Measurements from ENCODE around the gene ANKH. TPM values are rescaled to one million over a fixed set of nuclear protein-coding genes. Genes with fewer than 3 reads are reported as not detected.

Gene ANKH
- total and polyA plus RNA-seq, 2 of the 13 experiments (the other 11 are each of a cell fraction or from before 2014, with no cell fraction given): 25.0 to 36.0 TPM

DNA sequence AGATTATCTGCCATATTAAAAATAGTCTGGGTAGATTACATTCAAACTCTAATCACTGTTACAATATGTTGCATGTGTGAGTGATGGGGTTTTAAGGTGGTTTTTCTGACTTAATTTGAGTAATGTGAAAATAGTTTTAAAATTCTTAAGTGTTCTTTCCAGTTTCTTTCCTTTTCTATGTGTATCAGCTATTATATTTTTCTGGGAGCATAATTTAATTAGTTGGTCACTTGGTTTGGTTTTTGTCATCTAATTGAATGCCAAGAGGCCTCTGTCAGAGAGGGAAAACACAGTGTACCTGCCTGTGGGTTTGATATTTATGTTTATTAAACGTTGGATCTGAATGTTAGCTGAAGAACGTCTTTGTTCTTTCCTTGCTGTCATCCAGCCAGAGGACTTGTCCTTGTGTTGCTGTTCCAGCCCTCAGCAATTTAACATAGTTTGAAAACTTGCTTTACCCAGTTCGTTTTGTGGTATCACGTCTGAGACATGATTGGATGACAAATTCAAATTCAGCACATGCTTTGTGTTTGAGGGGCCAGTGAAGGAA lies 187.6 kb downstream of the ANKH start:
- ATAC-seq: no peak
- DNase-seq (ENCODE audit: low spot score): no peak
- no peaks in the 10 kb centered on the region for H3K4me1 ChIP-seq (ENCODE audit: insufficient read depth, low read length)
- TF ChIP-seq U2AF1 (optimal IDR thresholded peaks at IDR 0.05; ENCODE audit: low read depth, low read length) (no peak), ZFP36L1 (CRISPR knock-in tag; IDR thresholded peaks at IDR 0.05) (no peak), ZC3H4 (CRISPR knock-in tag; IDR thresholded peaks at IDR 0.05; ENCODE audit: borderline replicate concordance) (no peak), ZNF589 (CRISPR knock-in tag; conservative IDR thresholded peaks at IDR 0.05) (no peak), PCBP1 (IDR thresholded peaks at IDR 0.05; ENCODE audit: borderline replicate concordance, low read depth, low read length) (no peak), ZNF800 (CRISPR knock-in tag; IDR thresholded peaks at IDR 0.05) (no peak), SALL2 (CRISPR knock-in tag; IDR thresholded peaks at IDR 0.05) (no peak), ARHGAP35 (CRISPR knock-in tag; IDR thresholded peaks at IDR 0.05; ENCODE audit: borderline replicate concordance) (no peak), TGIF2 (CRISPR knock-in tag; IDR thresholded peaks at IDR 0.05) (no peak), NAIF1 (CRISPR knock-in tag; IDR thresholded peaks at IDR 0.05; ENCODE audit: borderline replicate concordance) (no peak), POLR2AphosphoS5 (IDR thresholded peaks at IDR 0.05; ENCODE audit: low read depth, low read length) (no peak), ZNF281 (CRISPR knock-in tag; IDR thresholded peaks at IDR 0.05; ENCODE audit: borderline replicate concordance) (no peak), MED1 (CRISPR knock-in tag; IDR thresholded peaks at IDR 0.05) (no peak), IKZF1 (IDR thresholded peaks at IDR 0.05) (no peak), ZNF343 (CRISPR knock-in tag; IDR thresholded peaks at IDR 0.05) (no peak), ZNF124 (CRISPR knock-in tag; IDR thresholded peaks at IDR 0.05) (no peak), KDM4B (CRISPR knock-in tag; IDR thresholded peaks at IDR 0.05) (no peak), ZUFSP (CRISPR knock-in tag; IDR thresholded peaks at IDR 0.05; ENCODE audit: borderline replicate concordance) (no peak)
- TF ChIP-seq, protein P1, sequence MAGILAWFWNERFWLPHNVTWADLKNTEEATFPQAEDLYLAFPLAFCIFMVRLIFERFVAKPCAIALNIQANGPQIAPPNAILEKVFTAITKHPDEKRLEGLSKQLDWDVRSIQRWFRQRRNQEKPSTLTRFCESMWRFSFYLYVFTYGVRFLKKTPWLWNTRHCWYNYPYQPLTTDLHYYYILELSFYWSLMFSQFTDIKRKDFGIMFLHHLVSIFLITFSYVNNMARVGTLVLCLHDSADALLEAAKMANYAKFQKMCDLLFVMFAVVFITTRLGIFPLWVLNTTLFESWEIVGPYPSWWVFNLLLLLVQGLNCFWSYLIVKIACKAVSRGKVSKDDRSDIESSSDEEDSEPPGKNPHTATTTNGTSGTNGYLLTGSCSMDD (CRISPR knock-in tag; IDR thresholded peaks at IDR 0.05): no peak
- in situ Hi-C loops (cut with HindIII; ENCODE audit: extremely low pct_ligation_motif_present, low pct_unique_long_range_greater_than_20kb) (no loop called here), intact Hi-C loops (cut with micrococcal nuclease; ENCODE audit: unreplicated experiment) (loop anchor here (2.0 kb wide), 1 partner anchor 319 kb away; no protein-coding TSS in a partner anchor)
- H3K27me3 ChIP-seq (ENCODE audit: control insufficient read depth in 1 of 2, insufficient read depth in 2 of 2, low read length in 2 of 2): no peaks in the 10 kb centered on the region
- H3K4me2 ChIP-seq (ENCODE audit: low read depth, low read length): no peak overlapping the region
- H3K9me3 ChIP-seq (ENCODE audit: low read length): no peaks in the 10 kb centered on the region
- peaks cover 32 to 72% of the 10 kb centered on the region in 2 experiments for H3K36me3 ChIP-seq (replicated peaks in 1 of 2; ENCODE audit: control insufficient read depth in 1 of 2, insufficient read depth in 2 of 2, low read length in 2 of 2)
- FAIRE-seq: no peak
- H3K4me3 ChIP-seq (replicated peaks in 1 of 3; ENCODE audit: insufficient read depth in 1 of 3, low read depth in 2 of 3, low read length in 3 of 3): no peak overlapping the region
- WGBS (ENCODE audit: low lambda C conversion rate): 93% methylated on average over 4 of the region's 4 CpGs
- H3K9ac ChIP-seq (ENCODE audit: insufficient read depth, low read depth, low read length): no peak overlapping the region
- H3K79me2 ChIP-seq (ENCODE audit: insufficient read depth, low read length): no peaks in the 10 kb centered on the region
- no peak overlapping the region for H2AFZ ChIP-seq (ENCODE audit: low read length)
- no TSS peak for BruUV-seq (replicated peaks)
- ChIA-PET POLR2A (no interaction called here), CTCF (ENCODE audit: low intra/inter-chr PET ratio, low total read pairs) (no interaction called here)
- no peak overlapping the region for H3K27ac ChIP-seq (ENCODE audit: extremely low read length, insufficient read depth, low read length)
- H4K20me1 ChIP-seq (ENCODE audit: insufficient read depth, low read length): no peaks in the 10 kb centered on the region
